ENCODE measurements around the gene FAM193A. TPM values are rescaled to one million over a fixed set of nuclear protein-coding genes. Genes with fewer than 3 reads are reported as not detected.
"Not testable (repeated sequence)": the region's sequence is repeated elsewhere in the genome, so short reads cannot be mapped to it uniquely, and the experiment has no call there.

FAM193A gene
- total RNA-seq, 1 donor from 2014 or later, result 45.5 TPM

- no peaks in the 10 kb centered on the region for H3K9me3 Mint-ChIP-seq
- no peak for DNase-seq (ENCODE audit: low read depth, low spot score)
- no peak overlapping the region for H3K27ac Mint-ChIP-seq (ENCODE audit: unreplicated experiment)
- H3K4me1 Mint-ChIP-seq, result peaks cover 3% of the 10 kb centered on the region
- H3K4me3 Mint-ChIP-seq, result no peak overlapping the region
- H3K36me3 Mint-ChIP-seq (ENCODE audit: low read depth), result peaks cover 6% of the 10 kb centered on the region
- TF ChIP-seq CTCF (conservative IDR thresholded peaks at IDR 0.05), result no peak
- H3K27me3 Mint-ChIP-seq (ENCODE audit: low read depth), result no peaks in the 10 kb centered on the region
Measured at GRCh38 chr4:2545321-2546013, 9.0 kb downstream of the FAM193A start.

GRCh38 chr4:2546286-2546823 lies 9.9 kb downstream of the FAM193A start:
- H3K36me3 Mint-ChIP-seq (ENCODE audit: low read depth), result peaks cover 6% of the 10 kb centered on the region
- no peaks in the 10 kb centered on the region for H3K27me3 Mint-ChIP-seq (ENCODE audit: low read depth)
- H3K4me1 Mint-ChIP-seq, result peaks cover 3% of the 10 kb centered on the region
- H3K9me3 Mint-ChIP-seq, result no peaks in the 10 kb centered on the region
- no peak overlapping the region for H3K4me3 Mint-ChIP-seq
- no peak overlapping the region for H3K27ac Mint-ChIP-seq (ENCODE audit: unreplicated experiment)
- no peak for DNase-seq (ENCODE audit: low read depth, low spot score)
- TF ChIP-seq CTCF (conservative IDR thresholded peaks at IDR 0.05), result no peak

DNA sequence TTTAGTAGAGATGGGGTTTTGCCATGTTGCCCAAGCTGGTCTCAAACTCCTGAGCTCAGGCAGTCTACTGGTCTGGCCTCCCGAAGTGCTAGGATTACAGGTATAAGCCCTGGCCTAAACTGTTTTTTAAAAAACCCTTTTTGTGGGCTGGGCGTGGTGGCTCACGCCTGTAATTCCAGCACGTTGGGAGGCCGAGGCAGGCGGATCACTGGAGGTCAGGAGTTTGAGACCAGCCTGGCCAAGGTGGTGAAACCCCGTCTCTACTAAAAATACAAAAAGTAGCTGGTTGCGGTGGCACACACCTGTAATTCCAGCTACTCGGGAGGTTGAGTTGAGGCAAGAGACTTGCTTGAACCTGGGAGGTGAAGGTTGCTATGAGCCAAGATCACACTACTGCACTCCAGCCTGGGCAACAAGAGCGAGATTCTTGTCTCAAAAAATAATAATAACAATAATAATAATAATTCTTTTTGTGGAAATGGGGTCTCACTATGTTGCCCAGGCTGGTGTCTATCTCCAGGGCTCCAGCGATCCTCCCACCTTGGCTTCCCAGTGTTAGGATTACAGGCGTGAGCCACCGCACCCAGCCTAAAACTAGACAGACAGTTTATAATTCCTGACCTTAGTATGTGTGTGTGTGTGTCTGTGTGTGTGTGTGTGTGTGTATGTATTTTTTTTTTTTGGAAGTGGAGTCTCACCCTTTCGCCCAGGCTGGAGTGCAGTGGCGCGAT lies 10.7 kb downstream of the FAM193A start:
- not testable (repeated sequence) for H3K4me3 Mint-ChIP-seq; H3K27me3 Mint-ChIP-seq (ENCODE audit: low read depth); H3K27ac Mint-ChIP-seq (ENCODE audit: unreplicated experiment)

GRCh38 chr4:2551118-2551517 lies 14.7 kb downstream of the FAM193A start:
- H3K27me3 Mint-ChIP-seq (ENCODE audit: low read depth), result no peaks in the 10 kb centered on the region
- no peak for TF ChIP-seq CTCF (conservative IDR thresholded peaks at IDR 0.05)
- no peak for DNase-seq (ENCODE audit: low read depth, low spot score)
- no peak overlapping the region for H3K4me3 Mint-ChIP-seq
- no peaks in the 10 kb centered on the region for H3K9me3 Mint-ChIP-seq
- H3K36me3 Mint-ChIP-seq (ENCODE audit: low read depth), result peaks cover 4% of the 10 kb centered on the region
- H3K27ac Mint-ChIP-seq (ENCODE audit: unreplicated experiment), result no peak overlapping the region
- H3K4me1 Mint-ChIP-seq, result peaks cover 6% of the 10 kb centered on the region

More for the DNA sequence above, 10.7 kb downstream of the FAM193A start:
- not testable (repeated sequence) for H3K4me1 Mint-ChIP-seq; DNase-seq (ENCODE audit: low read depth, low spot score); H3K36me3 Mint-ChIP-seq (ENCODE audit: low read depth); H3K9me3 Mint-ChIP-seq

- no peak for DNase-seq (ENCODE audit: low read depth, low spot score)
- H3K27me3 Mint-ChIP-seq (ENCODE audit: low read depth), result no peaks in the 10 kb centered on the region
- no peaks in the 10 kb centered on the region for H3K36me3 Mint-ChIP-seq (ENCODE audit: low read depth)
- no peak for TF ChIP-seq CTCF (conservative IDR thresholded peaks at IDR 0.05)
- no peaks in the 10 kb centered on the region for H3K9me3 Mint-ChIP-seq
- peaks cover 6% of the 10 kb centered on the region for H3K4me1 Mint-ChIP-seq
- peak overlapping the region; percentile 27 for H3K27ac Mint-ChIP-seq (ENCODE audit: unreplicated experiment)
- H3K4me3 Mint-ChIP-seq, result no peak overlapping the region
Measured at GRCh38 chr4:2552806-2553205, 16.4 kb downstream of the FAM193A start.

GRCh38 chr4:2558301-2558700 lies 21.9 kb downstream of the FAM193A start:
- DNase-seq (ENCODE audit: low read depth, low spot score), result no peak
- no peaks in the 10 kb centered on the region for H3K36me3 Mint-ChIP-seq (ENCODE audit: low read depth)
- TF ChIP-seq CTCF (conservative IDR thresholded peaks at IDR 0.05), result no peak
- H3K27me3 Mint-ChIP-seq (ENCODE audit: low read depth), result no peaks in the 10 kb centered on the region
- peaks cover 26% of the 10 kb centered on the region for H3K4me1 Mint-ChIP-seq
- H3K9me3 Mint-ChIP-seq, result no peaks in the 10 kb centered on the region
- H3K4me3 Mint-ChIP-seq, result no peak overlapping the region
- no peak overlapping the region for H3K27ac Mint-ChIP-seq (ENCODE audit: unreplicated experiment)

Measured in neural crest cell (in vitro differentiated cells).